GM19193 (cell line): ENCODE measurements around the gene POU2F2.

Experiments used
- POLR2A ChIP-seq: IDR thresholded peaks from 4 replicates; pipeline ENCODE4 v1.6.1; 2011; ENCODE audit not compliant: insufficient read depth, insufficient read length; ENCODE audit errors: extremely low read depth

POU2F2 gene

GRCh38 chr19:42132030-42132628 lies at the start of gene POU2F2:
POU2F2 (minus strand) TSS chr19:42132446; CDS start chr19:42132411, 35 bp downstream.
- peak; percentile 69 for TF ChIP-seq POLR2A

- TF ChIP-seq POLR2A, result no peak
Observed at GRCh38 chr19:42178791-42179674, 46.8 kb upstream of the POU2F2 start.

- no peak for TF ChIP-seq POLR2A
Observed at GRCh38 chr19:42177686-42178019, 45.4 kb upstream of the POU2F2 start.

GRCh38 chr19:42176990-42177685 lies 44.9 kb upstream of the POU2F2 start:
- no peak for TF ChIP-seq POLR2A

- TF ChIP-seq POLR2A, result no peak
Observed at GRCh38 chr19:42176649-42176989, 44.4 kb upstream of the POU2F2 start.

- no peak for TF ChIP-seq POLR2A
Observed at GRCh38 chr19:42175952-42176648, 43.9 kb upstream of the POU2F2 start.

- no peak for TF ChIP-seq POLR2A
Observed at GRCh38 chr19:42174958-42175734, 42.9 kb upstream of the POU2F2 start.

GRCh38 chr19:42174188-42174587 lies 41.9 kb upstream of the POU2F2 start:
- no peak for TF ChIP-seq POLR2A

- TF ChIP-seq POLR2A, result no peak
Observed at GRCh38 chr19:42173695-42174094, 41.4 kb upstream of the POU2F2 start.

GRCh38 chr19:42172261-42172660 lies 40.0 kb upstream of the POU2F2 start:
- no peak for TF ChIP-seq POLR2A

GRCh38 chr19:42170715-42171114 lies 38.5 kb upstream of the POU2F2 start:
- TF ChIP-seq POLR2A, result no peak

- no peak for TF ChIP-seq POLR2A
Observed at GRCh38 chr19:42169486-42170413, 37.5 kb upstream of the POU2F2 start.

- no peak for TF ChIP-seq POLR2A
Observed at GRCh38 chr19:42168206-42168605, 36.0 kb upstream of the POU2F2 start.
